HG02642 (cell line): Measurements from ENCODE around the gene C19orf12.

ENCODE experiments used
- ATAC-seq: cut with Tn5 transposase; IDR thresholded peaks from one replicate; pipeline ENCODE4 v1.9.1; 2021; ENCODE audit warnings: mild to moderate bottlenecking; ENCODE audit not compliant: unreplicated experiment, poor library complexity

The C19orf12 gene

DNA sequence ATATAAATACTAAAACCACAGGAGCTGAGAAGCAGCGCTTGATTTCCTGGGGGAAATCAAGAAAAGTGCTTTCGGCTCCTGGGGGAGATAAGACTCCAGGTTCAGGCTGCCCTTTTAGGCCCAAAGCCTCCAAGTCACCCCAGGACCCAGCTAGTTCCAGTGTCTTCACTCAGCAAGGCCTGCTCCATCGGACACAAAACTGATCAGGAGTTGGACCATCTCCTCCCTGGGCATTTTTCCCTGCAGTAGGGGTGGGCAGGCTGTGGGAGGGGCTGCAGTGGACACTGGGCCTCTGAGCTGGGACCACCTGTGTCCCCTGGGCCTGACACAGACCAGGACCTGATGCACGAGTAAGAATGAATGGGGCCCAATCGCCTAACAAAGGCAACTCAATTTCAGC lies 15.2 kb downstream of the C19orf12 start:
- no peak for ATAC-seq

DNA sequence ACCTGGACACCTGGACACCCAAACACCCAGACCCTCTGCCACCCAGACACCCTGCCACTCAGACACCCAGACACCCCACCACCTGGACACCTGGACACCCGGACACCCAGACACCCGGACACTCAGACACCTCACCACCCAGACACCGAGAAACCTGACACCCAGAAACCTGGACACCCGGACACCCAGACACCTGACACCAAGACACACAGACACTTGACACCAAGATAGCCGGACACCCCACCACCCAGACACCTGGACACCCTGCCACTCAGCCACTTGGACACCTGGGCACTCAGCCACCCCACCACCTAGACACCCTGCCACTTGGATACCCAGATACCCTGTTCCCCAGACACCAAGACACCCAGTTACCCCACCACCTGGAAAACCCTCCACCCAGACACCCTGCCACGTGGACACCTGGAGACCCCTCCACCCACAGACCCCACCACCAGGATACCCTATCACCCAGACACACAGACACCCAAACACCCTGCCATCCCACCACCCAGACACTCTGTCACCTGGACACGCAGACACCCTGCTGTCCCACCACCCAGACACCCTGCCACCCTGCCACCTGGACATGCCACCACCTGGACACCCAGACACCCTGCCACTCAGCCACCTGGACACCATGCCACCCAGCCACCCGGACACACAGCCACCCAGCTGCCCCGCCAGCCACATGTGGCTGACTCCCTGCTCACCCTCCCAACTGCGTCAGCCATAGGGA lies 17.4 kb downstream of the C19orf12 start:
- ATAC-seq = no peak

DNA sequence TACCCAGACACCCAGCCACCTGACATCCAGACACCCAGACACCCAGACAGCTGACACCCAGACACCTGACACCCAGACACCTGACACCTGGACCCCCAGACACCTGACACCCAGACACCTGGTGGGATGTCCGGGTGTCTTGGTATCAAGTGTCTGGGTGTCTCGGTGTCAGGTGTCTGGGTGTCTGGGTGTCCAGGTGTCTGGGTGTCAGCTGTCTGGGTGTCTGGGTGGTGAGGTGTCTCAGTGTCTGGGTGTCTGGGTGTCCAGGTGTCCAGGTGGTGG lies 18.6 kb downstream of the C19orf12 start:
- ATAC-seq = no peak

DNA sequence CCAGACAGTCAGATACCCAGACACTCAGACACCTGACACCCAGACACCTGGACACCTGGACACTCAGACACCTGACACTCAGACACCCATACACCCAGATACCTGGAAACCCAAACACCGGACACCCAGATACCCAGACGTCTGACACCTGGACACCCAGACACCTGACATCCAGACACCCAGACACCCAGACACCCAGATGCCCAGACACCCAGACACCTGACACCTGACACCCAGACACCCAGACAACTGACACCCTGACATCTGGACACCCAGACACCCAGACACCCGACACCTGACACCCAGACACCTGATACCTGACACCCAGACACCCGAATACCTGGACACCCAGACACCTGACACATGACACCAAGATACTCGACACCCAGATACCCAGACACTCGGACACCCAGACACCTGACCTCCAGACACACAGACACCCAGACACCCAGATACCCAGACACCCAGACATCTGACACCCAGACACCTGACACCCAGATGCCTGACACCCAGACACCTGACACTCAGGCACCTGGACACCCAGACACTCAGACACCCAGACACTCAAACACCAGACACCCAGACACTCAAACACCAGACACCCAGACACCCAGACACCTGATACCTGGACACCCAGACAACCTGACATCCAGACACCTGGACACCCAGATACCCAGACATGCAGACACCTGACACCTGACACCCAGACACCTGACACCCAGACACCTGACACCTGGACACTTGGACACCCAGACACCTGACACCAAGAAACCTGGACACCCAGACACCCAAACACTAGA lies 19.1 kb downstream of the C19orf12 start:
- no peak for ATAC-seq

DNA sequence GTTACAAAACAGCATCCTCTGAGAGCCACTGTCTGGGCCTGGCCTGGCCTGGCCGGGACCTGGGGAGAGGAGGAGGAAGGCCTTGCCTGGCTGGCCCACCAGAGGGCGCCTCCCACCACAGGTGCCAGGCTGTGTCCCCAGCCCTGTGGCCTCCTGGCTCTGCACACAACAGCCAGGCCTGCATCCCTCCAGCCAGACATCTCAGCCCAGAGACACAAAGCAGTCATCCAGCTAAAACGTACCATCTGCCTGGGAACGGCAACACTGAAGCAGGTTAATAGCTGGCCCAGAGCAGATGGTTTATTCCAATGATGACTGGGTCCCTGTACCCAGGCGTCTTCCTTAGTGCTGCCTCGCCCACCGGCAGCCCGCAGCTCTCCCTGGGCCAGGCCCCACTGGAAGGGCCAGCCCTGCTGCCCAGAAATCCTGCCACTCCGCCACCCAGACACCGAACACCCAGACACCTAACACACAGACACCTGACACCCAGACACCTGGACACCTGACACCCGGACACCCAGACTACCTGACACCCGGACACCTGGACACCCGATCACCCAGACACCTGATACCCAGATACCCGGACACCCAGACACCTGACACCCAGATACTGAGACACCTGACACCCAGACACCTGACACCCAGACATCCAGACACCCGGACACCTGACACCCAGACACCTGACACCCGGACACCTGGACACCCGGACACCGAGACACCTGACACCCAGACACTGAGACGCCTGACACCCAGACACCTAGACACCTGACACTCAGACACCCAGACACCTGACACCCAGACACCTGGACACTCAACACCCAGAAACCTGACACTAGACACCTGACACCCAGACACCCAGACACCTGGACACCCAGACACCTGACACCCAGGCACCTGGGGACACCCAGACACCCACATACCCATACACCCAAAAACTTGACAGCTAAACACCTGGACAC lies 20.1 kb downstream of the C19orf12 start:
- ATAC-seq = peak; percentile 96

DNA sequence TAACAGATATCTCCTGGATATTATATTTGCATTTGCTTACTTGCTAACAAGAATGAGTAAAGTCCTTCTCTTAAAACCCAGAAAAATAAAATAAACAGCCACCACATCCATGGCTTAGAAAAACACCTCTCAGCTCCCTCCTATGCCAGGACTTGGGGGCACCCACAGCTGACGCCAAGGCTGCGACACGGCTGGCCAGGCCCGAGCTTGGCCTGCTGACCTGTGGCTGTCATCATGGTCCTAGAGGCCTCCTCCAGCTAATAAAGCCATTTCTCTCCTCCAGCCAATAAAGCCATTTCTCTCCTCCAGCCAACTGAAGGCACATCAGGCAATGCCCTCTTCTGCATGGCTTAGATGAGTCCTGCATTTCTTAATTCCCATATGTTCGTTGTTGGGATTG lies 20.9 kb downstream of the C19orf12 start:
- no peak for ATAC-seq

DNA sequence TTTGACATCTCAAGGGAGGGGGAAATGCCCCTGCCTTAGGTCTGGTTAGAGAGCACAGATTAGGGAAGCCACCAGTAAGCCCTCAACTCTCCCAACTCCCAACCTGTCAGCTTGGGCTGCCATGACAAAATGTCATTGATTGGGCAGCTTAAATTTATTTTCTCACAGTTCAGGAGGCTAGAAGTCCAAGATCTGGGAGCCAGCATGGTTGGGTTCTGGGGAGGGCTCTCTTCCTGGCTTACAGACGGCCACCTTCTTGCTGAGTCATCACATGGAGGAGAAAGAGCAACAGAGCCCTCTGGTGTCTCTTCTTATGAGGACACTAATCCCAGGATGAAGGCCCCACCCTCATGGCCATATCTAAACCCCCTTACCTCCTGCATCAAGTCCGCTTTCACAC lies 24.2 kb downstream of the C19orf12 start:
- ATAC-seq = no peak

DNA sequence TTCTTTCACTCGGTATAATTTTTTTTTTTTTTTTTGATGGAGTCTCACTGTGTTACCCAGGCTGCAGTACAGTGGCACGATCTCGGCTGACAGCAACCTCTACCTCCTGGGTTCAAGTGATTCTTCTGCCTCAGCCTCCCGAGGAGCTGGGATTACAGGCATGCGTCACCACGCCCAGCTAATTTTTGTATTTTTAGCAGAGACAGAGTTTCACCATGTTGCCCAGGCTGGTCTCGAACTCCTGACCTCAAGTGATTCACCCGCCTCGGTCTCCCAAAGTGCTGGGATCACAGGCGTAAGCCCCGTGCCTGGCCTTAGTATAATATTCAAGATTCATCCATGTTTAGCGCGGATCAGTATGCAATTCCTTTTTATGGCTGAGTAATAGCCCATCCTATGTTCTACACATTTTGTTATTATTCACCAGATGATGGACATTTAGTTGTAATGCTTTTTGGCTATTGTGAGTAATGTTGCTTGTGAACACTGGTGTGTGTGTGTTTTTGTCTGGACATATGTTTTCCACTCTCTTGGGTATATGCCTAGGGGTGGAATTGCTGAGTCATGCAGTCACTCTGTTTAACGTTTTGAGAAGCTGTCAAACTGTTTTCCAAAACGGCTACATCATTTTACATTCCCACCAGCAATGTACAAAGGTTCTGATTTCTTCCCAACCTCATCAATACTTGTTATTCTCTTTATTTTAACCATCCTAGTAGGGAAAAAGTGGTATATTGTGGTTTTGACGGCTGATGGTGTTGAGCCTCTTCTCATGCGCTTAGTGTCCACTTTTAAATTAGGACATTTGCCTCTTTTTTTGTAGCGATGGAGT lies 26.9 kb downstream of the C19orf12 start:
- no peak for ATAC-seq

DNA sequence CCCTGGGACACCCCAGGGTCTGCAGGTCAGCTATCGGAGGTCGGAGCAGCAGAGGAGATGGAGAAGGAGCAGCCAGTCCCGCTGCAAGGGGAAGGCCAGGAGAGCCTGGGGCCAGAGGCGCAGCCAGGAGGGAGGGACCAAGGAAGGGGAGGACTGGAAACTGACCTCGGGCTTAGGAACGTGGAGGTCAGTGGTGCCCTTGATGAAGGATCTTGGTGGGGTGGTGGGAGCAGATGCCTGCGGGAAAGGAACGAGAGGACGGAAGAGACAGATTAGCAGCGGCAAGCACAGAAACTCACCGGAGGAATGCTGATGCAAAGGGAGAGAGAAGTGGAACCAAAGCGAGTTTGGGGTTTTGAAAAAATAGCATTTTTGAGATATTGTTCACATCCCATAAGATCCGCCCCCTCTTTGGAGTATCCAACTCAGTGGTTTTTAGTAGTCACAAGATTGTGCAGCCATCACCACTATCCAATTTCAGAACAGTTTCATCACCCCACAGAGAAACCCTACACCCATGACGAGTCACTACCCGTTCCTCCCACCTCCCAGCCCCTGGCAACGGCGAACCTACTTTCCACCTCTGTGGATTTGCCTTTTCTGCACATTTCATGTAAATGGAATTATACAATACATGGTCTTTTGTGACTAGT lies 27.7 kb downstream of the C19orf12 start:
- no peak for ATAC-seq

DNA sequence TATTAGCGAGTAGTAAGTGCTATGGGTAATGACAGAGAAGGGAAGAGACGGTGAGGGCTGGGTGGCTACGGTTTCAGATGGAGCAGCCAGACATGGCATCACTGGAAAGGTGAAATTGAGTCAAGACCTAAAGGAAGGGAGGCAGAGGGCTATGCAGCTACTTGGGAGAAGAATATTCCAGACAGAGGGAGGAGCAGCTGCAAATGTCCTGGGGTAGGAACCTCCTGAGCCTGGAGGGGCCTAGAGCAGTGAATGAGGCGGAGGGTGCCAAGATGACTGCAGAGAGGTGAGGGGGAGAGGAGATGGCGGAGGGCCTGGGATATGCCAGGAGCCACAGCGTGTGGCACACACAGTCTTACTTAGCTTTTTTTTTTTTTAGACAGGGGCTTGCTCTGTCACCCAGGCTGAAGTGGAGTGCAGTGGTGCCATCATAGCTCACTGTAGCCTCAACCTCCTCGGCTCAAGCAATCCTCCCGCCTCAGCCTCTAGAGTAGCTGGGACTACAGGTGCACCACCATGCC lies 28.7 kb downstream of the C19orf12 start:
- no peak for ATAC-seq

DNA sequence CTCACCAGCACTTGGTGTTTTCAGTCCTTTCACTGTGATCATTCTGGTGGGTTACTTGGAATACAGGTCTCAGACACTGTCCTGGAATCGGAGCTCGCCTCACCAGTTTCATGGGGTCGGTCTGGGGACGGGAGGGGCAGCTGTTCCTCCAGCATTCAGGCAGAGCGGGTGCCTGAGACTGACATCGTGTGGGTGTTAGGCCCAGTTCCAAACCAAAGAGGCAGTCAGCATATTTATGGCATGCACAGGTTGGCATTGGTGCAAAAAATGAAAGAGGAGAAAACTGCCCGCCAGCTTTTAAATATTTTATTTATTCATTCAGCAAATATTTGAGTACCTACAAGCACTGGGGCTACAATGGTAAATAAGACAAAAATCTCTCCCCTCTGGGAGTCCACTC lies 29.7 kb downstream of the C19orf12 start:
- no peak for ATAC-seq

DNA sequence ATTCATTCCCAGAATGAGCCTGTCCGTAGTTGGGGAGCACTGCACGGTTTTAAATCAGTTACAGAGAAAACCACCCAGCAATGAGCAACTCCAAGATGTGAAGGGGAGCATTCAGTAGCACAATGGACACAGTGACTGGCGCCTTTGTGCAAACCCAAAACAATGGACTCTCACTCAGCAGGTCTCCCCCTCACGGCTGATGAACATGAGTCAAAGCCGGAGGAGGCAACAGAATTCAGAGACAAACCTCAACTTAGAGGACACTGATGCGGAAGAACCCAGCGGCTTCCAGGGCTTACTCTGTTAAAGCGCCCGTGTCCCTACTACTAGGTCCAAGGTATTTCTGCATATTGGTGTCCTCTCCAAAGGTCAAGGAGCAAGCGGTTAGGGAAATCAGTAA lies 32.1 kb downstream of the C19orf12 start:
- ATAC-seq = no peak

DNA sequence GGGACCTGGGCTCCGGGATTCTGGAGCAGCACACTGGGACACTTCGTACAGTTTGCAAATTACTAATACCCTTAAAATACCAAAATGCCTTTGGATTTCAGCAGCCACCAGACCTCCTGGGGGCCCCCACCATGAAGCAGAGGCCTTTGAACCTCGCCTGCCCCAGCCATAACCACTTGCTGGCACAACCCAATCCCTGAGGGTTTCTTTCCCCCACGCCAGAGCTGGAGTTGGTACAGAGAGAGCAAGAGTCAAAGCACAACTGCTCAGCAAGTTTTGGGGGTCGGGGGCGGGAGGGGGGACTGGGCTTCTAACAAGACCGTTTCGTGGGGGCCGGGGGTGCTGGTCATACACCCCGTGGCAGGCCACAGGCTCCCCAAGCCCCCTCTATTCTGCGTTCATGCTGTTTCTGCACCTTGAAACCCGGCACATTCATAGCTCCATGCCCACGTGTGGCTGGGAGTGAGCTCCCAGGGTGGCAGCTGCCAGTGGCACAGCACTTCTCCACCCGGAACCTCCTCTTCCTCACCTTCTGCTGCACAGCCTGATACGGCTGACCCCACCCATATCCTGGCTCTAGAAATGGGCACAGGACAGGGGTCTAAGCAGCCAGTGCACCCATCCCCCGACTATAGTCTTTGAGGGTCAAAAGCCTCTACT lies 32.7 kb downstream of the C19orf12 start:
- no peak for ATAC-seq

DNA sequence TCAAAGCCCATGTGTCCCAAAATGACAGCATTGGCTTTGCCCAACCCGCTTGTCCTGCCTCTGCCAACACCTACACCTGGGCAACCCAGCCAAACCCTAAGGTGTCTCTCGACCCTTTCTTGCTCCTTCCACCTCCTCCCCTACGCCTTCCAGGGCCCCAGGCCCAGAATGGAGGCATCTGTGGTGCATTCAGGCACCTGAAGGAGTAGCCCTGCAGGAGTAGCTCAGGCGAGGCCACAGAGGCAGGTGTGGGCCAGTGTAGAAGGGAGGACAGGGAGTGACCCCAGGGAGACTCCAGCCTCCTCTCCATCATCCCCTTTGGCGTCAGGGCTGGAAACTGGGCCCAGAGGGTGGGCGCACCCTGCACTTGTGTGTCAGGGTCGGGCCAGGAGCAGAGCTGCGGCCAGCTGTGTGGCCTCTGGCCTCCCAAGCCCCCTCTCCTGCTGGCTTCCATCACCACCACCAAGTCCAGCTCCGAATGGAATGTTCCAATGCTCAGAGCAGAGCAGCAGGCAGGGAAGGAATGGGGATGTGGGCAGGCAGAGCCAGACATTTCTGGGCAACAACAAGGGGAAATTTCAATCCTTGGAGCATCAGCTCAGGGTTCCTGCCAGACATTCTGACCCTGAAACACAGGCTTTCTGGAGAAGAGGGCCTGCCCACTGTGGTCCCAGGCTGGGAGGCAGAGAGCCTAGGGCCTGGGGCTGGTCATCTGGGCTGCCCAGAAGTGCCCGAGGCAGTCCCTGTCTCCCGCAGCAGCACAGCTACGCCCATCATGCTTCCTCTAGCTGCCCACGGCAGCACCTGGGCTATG lies 33.4 kb downstream of the C19orf12 start:
- no peak for ATAC-seq

DNA sequence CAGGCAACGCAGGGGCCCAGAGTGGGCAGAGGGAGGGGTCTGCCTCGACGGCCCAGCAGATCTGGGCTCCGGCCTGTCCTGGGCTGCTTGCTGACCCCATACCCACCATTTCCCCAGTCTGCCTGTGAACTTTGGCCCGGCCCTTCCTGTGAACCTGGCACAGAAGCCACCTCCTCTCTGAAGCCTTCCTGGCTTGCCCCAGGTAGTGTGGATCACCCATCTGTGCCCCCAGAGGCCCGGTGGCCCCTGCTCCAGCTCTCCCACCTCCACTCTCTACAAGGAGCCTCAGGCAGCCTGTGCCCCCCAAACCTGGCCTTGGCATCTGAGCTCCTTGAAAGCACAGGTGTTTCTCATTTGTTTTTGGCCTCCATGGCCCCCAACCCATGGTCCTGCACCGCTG lies 34.1 kb downstream of the C19orf12 start:
- no peak for ATAC-seq

DNA sequence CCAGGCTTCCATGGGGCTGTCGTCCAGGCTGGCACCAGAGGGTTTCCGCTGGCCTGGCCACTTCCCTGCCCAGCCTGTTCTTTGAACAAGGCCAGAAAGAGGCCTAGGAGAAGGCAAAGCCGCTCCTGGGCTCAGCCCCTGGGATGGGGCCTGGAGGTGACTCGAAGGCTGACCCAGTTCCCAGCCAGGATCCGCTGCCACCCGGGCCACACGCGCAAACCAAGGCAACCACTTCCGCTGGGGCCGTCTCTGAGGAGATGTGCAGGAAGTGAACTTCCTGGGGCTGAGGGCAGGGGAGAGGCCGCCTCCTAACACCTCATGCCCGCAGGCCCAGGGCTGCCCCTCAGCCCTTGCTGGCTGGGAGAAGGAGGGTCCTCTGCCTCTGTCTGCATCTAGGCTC lies 34.6 kb downstream of the C19orf12 start:
- ATAC-seq = peak; percentile 72

DNA sequence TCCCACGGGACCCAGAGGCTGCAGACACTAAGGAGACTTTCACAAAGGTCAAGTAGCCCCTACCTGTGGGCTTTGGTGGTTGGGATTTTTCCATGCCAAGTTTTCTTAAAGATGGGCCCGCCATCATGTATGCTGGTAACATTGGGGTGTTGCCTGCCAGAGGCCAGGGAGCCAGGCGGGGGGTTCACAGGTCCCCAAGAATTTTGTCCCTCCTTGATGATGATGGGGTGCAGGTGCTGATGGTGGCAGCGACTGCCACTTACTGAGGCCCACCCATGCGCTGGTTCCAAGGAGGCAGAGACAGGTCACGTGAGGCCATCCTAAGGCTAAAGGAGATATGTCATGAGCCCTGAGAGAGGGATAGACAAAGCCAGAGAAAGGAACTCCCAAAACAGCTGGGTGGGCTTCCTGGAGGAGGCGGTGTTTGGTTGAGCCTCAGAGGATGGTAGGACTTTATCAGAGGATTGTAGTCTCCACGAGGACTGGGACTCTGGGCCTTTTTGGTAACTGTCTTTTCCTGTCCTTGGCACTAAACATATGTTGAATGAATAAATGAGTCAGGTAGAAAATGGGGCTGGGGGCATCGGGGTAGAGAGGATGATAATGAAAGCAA lies 35.4 kb downstream of the C19orf12 start:
- no peak for ATAC-seq
